ENCODE measurements around the gene CCDC87. TPM values are rescaled to one million over a fixed set of nuclear protein-coding genes. Genes with fewer than 3 reads are reported as not detected.

CCDC87 gene
- total and polyA plus RNA-seq, 5 donors from 2014 or later, result 0.35 TPM; not detected in 4

- H3K27ac ChIP-seq (ENCODE audit: insufficient read depth, low read length, poor library complexity, severe bottlenecking), result no peak overlapping the region
- no peaks in the 10 kb centered on the region for H3K9me3 ChIP-seq (ENCODE audit: control insufficient read depth in 2 of 2, low read length in 2 of 2)
- H3K4me1 ChIP-seq (ENCODE audit: control insufficient read depth, insufficient read depth, low read length, poor library complexity, severe bottlenecking), result peaks cover 6% of the 10 kb centered on the region
- Mint-ChIP-seq H3K4me3 (no peak overlapping the region), H3K27ac (no peak overlapping the region), H3K9me3 (peaks cover 0 to 1% (median 0%) of the 10 kb centered on the region in 7 donors), H3K4me1 (peaks cover 0 to 8% (median 2%) of the 10 kb centered on the region in 4 donors), H3K27me3 (no peaks in the 10 kb centered on the region), H3K36me3 (no peaks in the 10 kb centered on the region)
- no peak overlapping the region for H3K4me3 ChIP-seq (ENCODE audit: low read depth, low read length)
- ATAC-seq (ENCODE audit: low read depth in 2 of 2) (no peak), DNase-seq (no peak)
- peaks cover 2% of the 10 kb centered on the region for H3K27me3 ChIP-seq (ENCODE audit: control insufficient read depth, insufficient read depth, low read length)
- H3K36me3 ChIP-seq (ENCODE audit: control insufficient read depth, insufficient read depth, low read length), result no peaks in the 10 kb centered on the region
Observed at GRCh38 chr11:66557733-66558326, 35.0 kb downstream of the CCDC87 start.

GRCh38 chr11:66556086-66556485, 36.8 kb downstream of the CCDC87 start:
- Histone ChIP-seq H3K27ac (ENCODE audit: insufficient read depth, low read length, poor library complexity, severe bottlenecking) (no peak overlapping the region), H3K36me3 (ENCODE audit: control insufficient read depth, insufficient read depth, low read length) (no peaks in the 10 kb centered on the region), H3K4me1 (ENCODE audit: control insufficient read depth, insufficient read depth, low read length, poor library complexity, severe bottlenecking) (peaks cover 6% of the 10 kb centered on the region), H3K4me3 (ENCODE audit: low read depth, low read length) (no peak overlapping the region), H3K27me3 (ENCODE audit: control insufficient read depth, insufficient read depth, low read length) (peaks cover 2% of the 10 kb centered on the region), H3K9me3 (ENCODE audit: control insufficient read depth in 2 of 2, low read length in 2 of 2) (no peaks in the 10 kb centered on the region)
- Mint-ChIP-seq H3K36me3 (no peaks in the 10 kb centered on the region), H3K27me3 (no peaks in the 10 kb centered on the region), H3K4me3 (no peak overlapping the region), H3K9me3 (peaks cover 0 to 1% (median 0%) of the 10 kb centered on the region in 7 donors), H3K4me1 (peaks cover 0 to 8% (median 2%) of the 10 kb centered on the region in 4 donors), H3K27ac (no peak overlapping the region)
- ATAC-seq (ENCODE audit: low read depth in 2 of 2), result no peak
- DNase-seq, result no peak

- ATAC-seq (ENCODE audit: low read depth in 2 of 2) (no peak), DNase-seq (no peak)
- Mint-ChIP-seq H3K4me1 (peaks cover 0 to 8% (median 2%) of the 10 kb centered on the region in 4 donors), H3K36me3 (no peaks in the 10 kb centered on the region), H3K27ac (no peak overlapping the region), H3K9me3 (peaks cover 0 to 1% (median 0%) of the 10 kb centered on the region in 7 donors), H3K4me3 (no peak overlapping the region), H3K27me3 (no peaks in the 10 kb centered on the region)
- Histone ChIP-seq H3K4me1 (ENCODE audit: control insufficient read depth, insufficient read depth, low read length, poor library complexity, severe bottlenecking) (peaks cover 6% of the 10 kb centered on the region), H3K9me3 (ENCODE audit: control insufficient read depth in 2 of 2, low read length in 2 of 2) (no peaks in the 10 kb centered on the region), H3K4me3 (ENCODE audit: low read depth, low read length) (no peak overlapping the region), H3K27me3 (ENCODE audit: control insufficient read depth, insufficient read depth, low read length) (peaks cover 2% of the 10 kb centered on the region), H3K27ac (ENCODE audit: insufficient read depth, low read length, poor library complexity, severe bottlenecking) (no peak overlapping the region), H3K36me3 (ENCODE audit: control insufficient read depth, insufficient read depth, low read length) (no peaks in the 10 kb centered on the region)
Observed at GRCh38 chr11:66555416-66555815, 37.4 kb downstream of the CCDC87 start.

GRCh38 chr11:66554602-66555001, 38.3 kb downstream of the CCDC87 start:
- DNase-seq, result no peak
- no peaks in the 10 kb centered on the region for H3K36me3 ChIP-seq (ENCODE audit: control insufficient read depth, insufficient read depth, low read length)
- no peak overlapping the region for H3K27ac ChIP-seq (ENCODE audit: insufficient read depth, low read length, poor library complexity, severe bottlenecking)
- H3K4me3 Mint-ChIP-seq, result no peak overlapping the region
- peaks cover 0 to 1% (median 0%) of the 10 kb centered on the region in 7 donors for H3K9me3 Mint-ChIP-seq
- H3K27me3 Mint-ChIP-seq, result no peaks in the 10 kb centered on the region
- H3K9me3 ChIP-seq (ENCODE audit: control insufficient read depth in 2 of 2, low read length in 2 of 2), result no peaks in the 10 kb centered on the region
- peaks cover 2% of the 10 kb centered on the region for H3K27me3 ChIP-seq (ENCODE audit: control insufficient read depth, insufficient read depth, low read length)
- H3K4me1 ChIP-seq (ENCODE audit: control insufficient read depth, insufficient read depth, low read length, poor library complexity, severe bottlenecking), result peaks cover 6% of the 10 kb centered on the region
- no peaks in the 10 kb centered on the region for H3K36me3 Mint-ChIP-seq
- H3K4me3 ChIP-seq (ENCODE audit: low read depth, low read length), result no peak overlapping the region
- H3K4me1 Mint-ChIP-seq, result peaks cover 0 to 8% (median 2%) of the 10 kb centered on the region in 4 donors
- no peak for ATAC-seq (ENCODE audit: low read depth in 2 of 2)
- no peak overlapping the region for H3K27ac Mint-ChIP-seq

GRCh38 chr11:66550887-66551286, 42.0 kb downstream of the CCDC87 start:
- Mint-ChIP-seq H3K36me3 (no peaks in the 10 kb centered on the region), H3K27me3 (peaks cover 5% of the 10 kb centered on the region), H3K4me3 (no peak overlapping the region), H3K27ac (no peak overlapping the region), H3K4me1 (peaks cover 0 to 5% (median 3%) of the 10 kb centered on the region in 4 donors), H3K9me3 (peaks cover 0 to 1% (median 0%) of the 10 kb centered on the region in 7 donors)
- Histone ChIP-seq H3K4me3 (ENCODE audit: low read depth, low read length) (no peak overlapping the region), H3K27me3 (ENCODE audit: control insufficient read depth, insufficient read depth, low read length) (no peaks in the 10 kb centered on the region), H3K36me3 (ENCODE audit: control insufficient read depth, insufficient read depth, low read length) (no peaks in the 10 kb centered on the region), H3K4me1 (ENCODE audit: control insufficient read depth, insufficient read depth, low read length, poor library complexity, severe bottlenecking) (peaks cover 14% of the 10 kb centered on the region), H3K27ac (ENCODE audit: insufficient read depth, low read length, poor library complexity, severe bottlenecking) (no peak overlapping the region), H3K9me3 (ENCODE audit: control insufficient read depth in 2 of 2, low read length in 2 of 2) (no peaks in the 10 kb centered on the region)
- ATAC-seq (ENCODE audit: low read depth in 2 of 2), result no peak
- DNase-seq, result no peak

GRCh38 chr11:66549696-66550095, 43.2 kb downstream of the CCDC87 start:
- no peaks in the 10 kb centered on the region for H3K27me3 ChIP-seq (ENCODE audit: control insufficient read depth, insufficient read depth, low read length)
- H3K36me3 Mint-ChIP-seq, result no peaks in the 10 kb centered on the region
- peaks cover 5% of the 10 kb centered on the region for H3K27me3 Mint-ChIP-seq
- ATAC-seq (ENCODE audit: low read depth in 2 of 2) (no peak), DNase-seq (no peak)
- no peak overlapping the region for H3K27ac ChIP-seq (ENCODE audit: insufficient read depth, low read length, poor library complexity, severe bottlenecking)
- H3K4me3 Mint-ChIP-seq, result peak overlapping the region in 1 of 4 donors; percentile 75
- no peak overlapping the region for H3K27ac Mint-ChIP-seq
- no peaks in the 10 kb centered on the region for H3K36me3 ChIP-seq (ENCODE audit: control insufficient read depth, insufficient read depth, low read length)
- H3K9me3 Mint-ChIP-seq, result no peaks in the 10 kb centered on the region
- H3K4me3 ChIP-seq (ENCODE audit: low read depth, low read length), result no peak overlapping the region
- H3K4me1 Mint-ChIP-seq, result peaks cover 4 to 13% (median 5%) of the 10 kb centered on the region in 4 donors
- no peaks in the 10 kb centered on the region for H3K9me3 ChIP-seq (ENCODE audit: control insufficient read depth in 2 of 2, low read length in 2 of 2)
- H3K4me1 ChIP-seq (ENCODE audit: control insufficient read depth, insufficient read depth, low read length, poor library complexity, severe bottlenecking), result peaks cover 26% of the 10 kb centered on the region

- Mint-ChIP-seq H3K9me3 (no peaks in the 10 kb centered on the region), H3K36me3 (no peaks in the 10 kb centered on the region), H3K27ac (peak overlapping the region in 2 of 3 donors; percentile 55 to 56), H3K4me3 (peak overlapping the region; percentile 10 to 79 (median 61)), H3K27me3 (peaks cover 5% of the 10 kb centered on the region), H3K4me1 (peaks cover 9 to 18% (median 10%) of the 10 kb centered on the region in 4 donors)
- Histone ChIP-seq H3K36me3 (ENCODE audit: control insufficient read depth, insufficient read depth, low read length) (no peaks in the 10 kb centered on the region), H3K9me3 (ENCODE audit: control insufficient read depth in 2 of 2, low read length in 2 of 2) (no peaks in the 10 kb centered on the region), H3K4me1 (ENCODE audit: control insufficient read depth, insufficient read depth, low read length, poor library complexity, severe bottlenecking) (peaks cover 33% of the 10 kb centered on the region), H3K4me3 (ENCODE audit: low read depth, low read length) (no peak overlapping the region), H3K27ac (ENCODE audit: insufficient read depth, low read length, poor library complexity, severe bottlenecking) (no peak overlapping the region), H3K27me3 (ENCODE audit: control insufficient read depth, insufficient read depth, low read length) (no peaks in the 10 kb centered on the region)
- DNase-seq, result no peak
- ATAC-seq (ENCODE audit: low read depth in 2 of 2), result no peak
Observed at GRCh38 chr11:66548774-66549630, 43.9 kb downstream of the CCDC87 start.

Measured in CD4-positive, CD25-positive, alpha-beta regulatory T cell (primary cell).